WERI-Rb-1 (cell line): ENCODE measurements around the gene AP3D1.

Experiments used
- DNase-seq: peaks from one replicate; pipeline ENCODE4 v3.0.0-alpha.2; 2020
- H3K27ac ChIP-seq: fragments of 250-450 bp; sonication (Bioruptor Pico); 2 replicates; pipeline ENCODE4 v1.5.1; 2020; ENCODE audit warnings: mild to moderate bottlenecking, moderate library complexity
- H3K27me3 ChIP-seq: fragments of 250-450 bp; sonication (Bioruptor Pico); 2 replicates; pipeline ENCODE4 v1.5.1; 2021; ENCODE audit warnings: mild to moderate bottlenecking, low read depth, moderate library complexity; ENCODE audit not compliant: insufficient read depth, severe bottlenecking
- H3K36me3 ChIP-seq: fragments of 250-450 bp; sonication (Bioruptor Pico); 2 replicates; pipeline ENCODE4 v1.5.1; 2020; ENCODE audit warnings: mild to moderate bottlenecking, moderate library complexity
- H3K4me3 ChIP-seq: 2 replicates; pipeline ENCODE4 v1.5.1; 2011; ENCODE audit warnings: low read depth, mild to moderate bottlenecking, control low read depth, low read length
- H3K9me3 ChIP-seq: fragments of 250-450 bp; sonication (Bioruptor Pico); 2 replicates; pipeline ENCODE4 v1.5.1; 2021; ENCODE audit warnings: mild to moderate bottlenecking, moderate library complexity; ENCODE audit not compliant: severe bottlenecking
- CTCF ChIP-seq: IDR thresholded peaks from 2 replicates; pipeline ENCODE4 v1.5.1; 2011; ENCODE audit warnings: low read depth, mild to moderate bottlenecking, control low read depth, inconsistent platforms, low read length

The AP3D1 gene

GRCh38 chr19:2084993-2085720 lies 66.2 kb downstream of the AP3D1 start:
- Histone ChIP-seq H3K27ac (no peak overlapping the region), H3K27me3 (no peaks in the 10 kb centered on the region), H3K36me3 (peaks cover 3% of the 10 kb centered on the region), H3K4me3 (no peak overlapping the region), H3K9me3 (no peaks in the 10 kb centered on the region)
- DNase-seq: no peak
- no peak for TF ChIP-seq CTCF

GRCh38 chr19:2083174-2083854 lies 68.1 kb downstream of the AP3D1 start:
- DNase-seq: no peak
- no peaks in the 10 kb centered on the region for H3K9me3 ChIP-seq

GRCh38 chr19:2081873-2082810 lies 69.2 kb downstream of the AP3D1 start:
- peaks cover 12% of the 10 kb centered on the region for H3K36me3 ChIP-seq
- H3K9me3 ChIP-seq: no peaks in the 10 kb centered on the region
- TF ChIP-seq CTCF: no peak
- H3K27ac ChIP-seq: no peak overlapping the region
- H3K27me3 ChIP-seq: no peaks in the 10 kb centered on the region
- no peak for DNase-seq
- no peak overlapping the region for H3K4me3 ChIP-seq

More at GRCh38 chr19:2083174-2083854, 68.1 kb downstream of the AP3D1 start:
- H3K27ac ChIP-seq: no peak overlapping the region
- no peak for TF ChIP-seq CTCF
- H3K4me3 ChIP-seq: no peak overlapping the region
- H3K27me3 ChIP-seq: no peaks in the 10 kb centered on the region
- peaks cover 5% of the 10 kb centered on the region for H3K36me3 ChIP-seq

GRCh38 chr19:2080336-2080988 lies 70.9 kb downstream of the AP3D1 start:
- no peak for TF ChIP-seq CTCF
- no peaks in the 10 kb centered on the region for H3K9me3 ChIP-seq
- no peak for DNase-seq
- no peak overlapping the region for H3K4me3 ChIP-seq
- H3K27me3 ChIP-seq: no peaks in the 10 kb centered on the region
- no peak overlapping the region for H3K27ac ChIP-seq
- H3K36me3 ChIP-seq: peaks cover 25% of the 10 kb centered on the region

- no peak overlapping the region for H3K27ac ChIP-seq
- no peak for DNase-seq
- H3K4me3 ChIP-seq: no peak overlapping the region
Measured at GRCh38 chr19:2079865-2080301, 71.5 kb downstream of the AP3D1 start.

More at GRCh38 chr19:2079865-2080301, 71.5 kb downstream of the AP3D1 start:
- TF ChIP-seq CTCF: no peak
- peaks cover 27% of the 10 kb centered on the region for H3K36me3 ChIP-seq
- no peaks in the 10 kb centered on the region for H3K27me3 ChIP-seq
- no peaks in the 10 kb centered on the region for H3K9me3 ChIP-seq
